Measurements from ENCODE around the gene ARMC9.
"Not testable (repeated sequence)": the region's sequence is repeated elsewhere in the genome, so short reads cannot be mapped to it uniquely, and the experiment has no call there.

ARMC9 gene

DNA sequence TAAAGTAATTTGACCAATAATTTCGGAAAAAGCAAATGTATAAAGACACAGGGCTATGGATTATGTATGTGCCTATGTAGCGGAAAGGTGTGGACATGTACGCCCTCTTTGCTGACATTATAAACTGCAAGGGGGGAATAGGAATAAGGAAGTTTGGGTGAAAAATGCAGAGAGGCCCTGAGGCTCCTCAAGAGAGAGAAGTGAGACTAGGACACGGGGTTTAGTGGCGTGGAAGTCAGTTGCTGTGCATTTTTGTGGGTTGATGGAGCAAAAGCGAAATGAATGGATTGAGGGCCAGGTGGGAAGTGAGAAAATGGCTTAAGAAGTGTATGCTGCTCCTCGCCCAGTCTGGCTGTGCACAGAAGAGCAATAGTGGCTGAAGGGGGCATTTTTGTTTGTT is 100.8 kb downstream of the ARMC9 start:
- TF ChIP-seq, protein P1, sequence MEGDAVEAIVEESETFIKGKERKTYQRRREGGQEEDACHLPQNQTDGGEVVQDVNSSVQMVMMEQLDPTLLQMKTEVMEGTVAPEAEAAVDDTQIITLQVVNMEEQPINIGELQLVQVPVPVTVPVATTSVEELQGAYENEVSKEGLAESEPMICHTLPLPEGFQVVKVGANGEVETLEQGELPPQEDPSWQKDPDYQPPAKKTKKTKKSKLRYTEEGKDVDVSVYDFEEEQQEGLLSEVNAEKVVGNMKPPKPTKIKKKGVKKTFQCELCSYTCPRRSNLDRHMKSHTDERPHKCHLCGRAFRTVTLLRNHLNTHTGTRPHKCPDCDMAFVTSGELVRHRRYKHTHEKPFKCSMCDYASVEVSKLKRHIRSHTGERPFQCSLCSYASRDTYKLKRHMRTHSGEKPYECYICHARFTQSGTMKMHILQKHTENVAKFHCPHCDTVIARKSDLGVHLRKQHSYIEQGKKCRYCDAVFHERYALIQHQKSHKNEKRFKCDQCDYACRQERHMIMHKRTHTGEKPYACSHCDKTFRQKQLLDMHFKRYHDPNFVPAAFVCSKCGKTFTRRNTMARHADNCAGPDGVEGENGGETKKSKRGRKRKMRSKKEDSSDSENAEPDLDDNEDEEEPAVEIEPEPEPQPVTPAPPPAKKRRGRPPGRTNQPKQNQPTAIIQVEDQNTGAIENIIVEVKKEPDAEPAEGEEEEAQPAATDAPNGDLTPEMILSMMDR (IDR thresholded peaks at IDR 0.05; ENCODE audit: insufficient read depth, missing control alignments): no peak
- DNase-seq (ENCODE audit: insufficient read length, low spot score): no peak
- no peak for FAIRE-seq

- DNase-seq (ENCODE audit: insufficient read length, low spot score) (no peak), FAIRE-seq (no peak)
- TF ChIP-seq, protein P1 (IDR thresholded peaks at IDR 0.05; ENCODE audit: insufficient read depth, missing control alignments): no peak
These were observed 101.7 kb downstream of the ARMC9 start for GRCh38 chr2:231300020-231300721.

- TF ChIP-seq, protein P1 (IDR thresholded peaks at IDR 0.05; ENCODE audit: insufficient read depth, missing control alignments): no peak
- DNase-seq (ENCODE audit: insufficient read length, low spot score) (no peak), FAIRE-seq (no peak)
These were observed 102.3 kb downstream of the ARMC9 start for GRCh38 chr2:231300722-231301076.

DNA sequence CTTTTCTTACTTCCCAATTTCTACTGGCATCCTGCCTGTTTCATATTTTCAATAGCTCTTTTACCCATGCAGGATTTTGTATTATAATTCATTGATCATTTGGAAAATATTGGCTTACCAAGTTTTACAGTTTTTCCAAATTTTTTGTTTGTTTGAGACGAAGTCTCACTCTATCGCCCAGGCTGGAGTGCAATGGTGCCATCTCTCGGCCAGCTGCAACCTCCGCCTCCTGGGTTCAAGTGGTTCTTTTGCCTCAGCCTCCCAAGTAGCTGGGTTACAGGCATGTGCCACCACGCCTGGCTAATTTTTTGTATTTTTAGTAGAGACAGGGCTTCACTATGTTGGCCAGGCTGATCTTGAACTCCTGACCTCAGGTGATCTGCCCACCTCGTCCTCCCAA is 105.8 kb downstream of the ARMC9 start:
- not testable (repeated sequence) for FAIRE-seq; DNase-seq (ENCODE audit: insufficient read length, low spot score)

DNA sequence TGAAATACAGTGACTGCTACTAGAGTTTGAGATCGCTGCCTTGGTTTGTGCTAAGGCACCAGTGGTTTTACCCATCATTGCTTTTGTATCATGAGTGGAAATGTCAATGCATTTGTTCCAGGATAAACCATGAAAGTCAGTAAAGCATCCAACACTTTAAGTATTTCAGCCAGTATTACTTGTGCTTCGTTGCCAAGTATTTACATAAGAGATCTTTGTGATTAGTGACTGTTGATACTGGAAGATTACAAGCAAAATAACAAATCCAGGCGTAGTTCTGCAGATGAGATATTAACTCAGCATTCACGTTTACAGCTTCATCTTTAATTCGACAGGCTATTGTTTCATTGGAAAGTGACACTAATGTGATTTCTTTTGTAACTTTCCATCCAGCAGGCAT is 106.8 kb downstream of the ARMC9 start:
- FAIRE-seq (no peak), DNase-seq (ENCODE audit: insufficient read length, low spot score) (no peak)
- TF ChIP-seq, protein P1 (IDR thresholded peaks at IDR 0.05; ENCODE audit: insufficient read depth, missing control alignments): no peak

DNA sequence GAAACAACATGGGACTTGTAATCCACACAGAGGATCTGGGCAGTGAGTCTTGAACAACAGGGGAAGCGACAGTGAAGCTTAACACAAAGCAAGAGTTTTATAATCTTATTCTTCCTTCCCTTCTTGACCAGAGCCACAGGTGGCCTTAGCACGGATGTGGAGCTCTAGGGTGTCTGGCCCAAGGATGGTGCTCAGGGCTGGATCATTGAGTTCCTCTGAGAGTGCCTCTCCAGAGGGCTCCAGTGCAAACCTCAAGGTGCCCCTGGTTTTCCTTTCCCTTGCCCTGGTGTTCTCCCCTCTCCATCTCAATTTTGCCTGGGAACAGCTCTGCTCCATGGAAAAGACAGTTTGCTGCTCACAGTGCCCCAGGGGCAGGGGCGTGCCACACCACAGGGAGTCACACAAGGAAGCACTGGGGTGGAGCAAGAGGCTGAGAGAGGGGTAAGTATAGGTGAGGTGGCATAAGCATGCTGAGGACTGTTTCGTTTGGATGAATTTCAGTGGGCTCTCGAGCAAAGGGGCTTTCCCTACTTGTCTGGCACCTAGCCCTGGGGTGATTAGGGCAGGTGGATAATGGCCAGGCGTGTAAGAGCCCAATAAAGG is 108.5 kb downstream of the ARMC9 start:
- TF ChIP-seq, protein P1 (IDR thresholded peaks at IDR 0.05; ENCODE audit: insufficient read depth, missing control alignments): no peak
- FAIRE-seq: no peak
- no peak for DNase-seq (ENCODE audit: insufficient read length, low spot score)

GRCh38 chr2:231308219-231308618 is 109.8 kb downstream of the ARMC9 start:
- DNase-seq (ENCODE audit: insufficient read length, low spot score) (no peak), FAIRE-seq (no peak)
- TF ChIP-seq, protein P1 (IDR thresholded peaks at IDR 0.05; ENCODE audit: insufficient read depth, missing control alignments): no peak

Measured in D721Med (cell line).